BE2C (cell line): ENCODE results near the gene MPDZ.

Experiments used
- DNase-seq: peaks from one replicate; pipeline ENCODE4 v3.0.0-alpha.2; 2020
- H3K27me3 ChIP-seq: fragments of 250-450 bp; sonication (Bioruptor Pico); 2 replicates; pipeline ENCODE4 v1.5.1; 2020; ENCODE audit warnings: mild to moderate bottlenecking
- H3K36me3 ChIP-seq: fragments of 250-450 bp; sonication (Bioruptor Pico); 2 replicates; pipeline ENCODE4 v1.5.1; 2020; ENCODE audit warnings: mild to moderate bottlenecking
- H3K4me1 ChIP-seq: fragments of 250-450 bp; sonication (Bioruptor Pico); 2 replicates; pipeline ENCODE4 v1.5.1; 2020
- H3K4me3 ChIP-seq: 2 replicates; pipeline ENCODE4 v1.5.1; 2011; ENCODE audit warnings: low read depth, low read length
- H3K9me3 ChIP-seq: fragments of 250-450 bp; sonication (Bioruptor Pico); 2 replicates; pipeline ENCODE4 v1.5.1; 2020
- TF ChIP-seq, protein P1 (sequence below): IDR thresholded peaks from 2 replicates; pipeline ENCODE4 v1.5.1; 2012; ENCODE audit warnings: mild to moderate bottlenecking, low read depth, low read length

MPDZ gene

GRCh38 chr9:13213998-13214397 lies 65.5 kb downstream of the MPDZ start:
- no peak for DNase-seq
- Histone ChIP-seq H3K4me3 (no peak overlapping the region), H3K27me3 (no peaks in the 10 kb centered on the region), H3K4me1 (no peaks in the 10 kb centered on the region; the same call in none of the 2 replicates), H3K9me3 (no peaks in the 10 kb centered on the region; the same call in 1 of the 2 replicates), H3K36me3 (peaks cover 17% of the 10 kb centered on the region)
- TF ChIP-seq, protein P1, sequence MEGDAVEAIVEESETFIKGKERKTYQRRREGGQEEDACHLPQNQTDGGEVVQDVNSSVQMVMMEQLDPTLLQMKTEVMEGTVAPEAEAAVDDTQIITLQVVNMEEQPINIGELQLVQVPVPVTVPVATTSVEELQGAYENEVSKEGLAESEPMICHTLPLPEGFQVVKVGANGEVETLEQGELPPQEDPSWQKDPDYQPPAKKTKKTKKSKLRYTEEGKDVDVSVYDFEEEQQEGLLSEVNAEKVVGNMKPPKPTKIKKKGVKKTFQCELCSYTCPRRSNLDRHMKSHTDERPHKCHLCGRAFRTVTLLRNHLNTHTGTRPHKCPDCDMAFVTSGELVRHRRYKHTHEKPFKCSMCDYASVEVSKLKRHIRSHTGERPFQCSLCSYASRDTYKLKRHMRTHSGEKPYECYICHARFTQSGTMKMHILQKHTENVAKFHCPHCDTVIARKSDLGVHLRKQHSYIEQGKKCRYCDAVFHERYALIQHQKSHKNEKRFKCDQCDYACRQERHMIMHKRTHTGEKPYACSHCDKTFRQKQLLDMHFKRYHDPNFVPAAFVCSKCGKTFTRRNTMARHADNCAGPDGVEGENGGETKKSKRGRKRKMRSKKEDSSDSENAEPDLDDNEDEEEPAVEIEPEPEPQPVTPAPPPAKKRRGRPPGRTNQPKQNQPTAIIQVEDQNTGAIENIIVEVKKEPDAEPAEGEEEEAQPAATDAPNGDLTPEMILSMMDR = no peak

DNA sequence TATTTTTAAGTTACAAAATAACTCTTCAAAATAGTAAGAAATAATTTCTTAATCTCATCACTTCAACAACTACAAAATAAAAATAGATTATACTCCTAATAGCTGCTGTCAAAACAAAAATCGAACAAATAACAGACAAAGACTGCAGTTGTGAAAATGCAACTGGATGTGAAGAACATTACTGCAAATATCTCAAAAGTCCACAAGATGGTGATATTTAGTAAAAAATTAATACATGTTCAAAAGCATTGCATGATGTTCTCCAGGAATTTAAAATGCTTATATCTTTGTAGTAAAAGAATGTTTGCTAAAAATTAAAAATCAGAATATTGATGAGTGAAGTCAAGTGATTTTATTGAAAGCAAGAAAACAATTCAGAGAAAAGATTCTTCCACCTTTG lies 66.2 kb downstream of the MPDZ start:
- Histone ChIP-seq H3K36me3 (peaks cover 17% of the 10 kb centered on the region), H3K4me1 (no peaks in the 10 kb centered on the region; the same call in none of the 2 replicates), H3K4me3 (no peak overlapping the region), H3K27me3 (no peaks in the 10 kb centered on the region), H3K9me3 (no peaks in the 10 kb centered on the region; the same call in 1 of the 2 replicates)
- no peak for DNase-seq
- TF ChIP-seq, protein P1 = peak; percentile 36; the same call in 1 of the 2 replicates

GRCh38 chr9:13210306-13210705 lies 69.2 kb downstream of the MPDZ start:
- no peaks in the 10 kb centered on the region; the same call in 1 of the 2 replicates for H3K9me3 ChIP-seq
- H3K36me3 ChIP-seq = peaks cover 20% of the 10 kb centered on the region
- H3K27me3 ChIP-seq = no peaks in the 10 kb centered on the region
- DNase-seq = no peak
- TF ChIP-seq, protein P1 = no peak
- no peaks in the 10 kb centered on the region for H3K4me1 ChIP-seq
- H3K4me3 ChIP-seq = no peak overlapping the region

DNA sequence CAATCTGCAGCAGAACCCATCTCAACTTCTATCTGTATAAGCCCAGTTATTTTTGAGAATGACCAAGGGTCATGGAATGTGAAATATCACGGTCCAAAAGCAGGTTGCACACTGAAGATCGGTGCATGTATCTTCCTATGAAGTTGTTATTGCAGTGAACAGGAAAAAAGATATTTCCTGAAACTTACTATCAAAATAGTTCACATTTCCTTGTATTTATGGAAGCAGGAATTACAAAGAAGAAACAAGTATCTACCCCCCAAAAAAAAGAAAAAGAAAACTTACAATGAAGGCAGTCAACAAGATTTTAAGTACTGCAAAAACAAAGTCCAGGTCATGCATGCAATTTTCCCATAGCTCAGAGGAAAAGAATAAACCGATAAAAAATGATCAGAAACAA lies 70.0 kb downstream of the MPDZ start:
- peaks cover 21% of the 10 kb centered on the region for H3K36me3 ChIP-seq
- H3K9me3 ChIP-seq = no peaks in the 10 kb centered on the region; the same call in 1 of the 2 replicates
- no peak overlapping the region for H3K4me3 ChIP-seq
- no peaks in the 10 kb centered on the region for H3K27me3 ChIP-seq
- TF ChIP-seq, protein P1 = no peak
- DNase-seq = no peak
- H3K4me1 ChIP-seq = no peaks in the 10 kb centered on the region

DNA sequence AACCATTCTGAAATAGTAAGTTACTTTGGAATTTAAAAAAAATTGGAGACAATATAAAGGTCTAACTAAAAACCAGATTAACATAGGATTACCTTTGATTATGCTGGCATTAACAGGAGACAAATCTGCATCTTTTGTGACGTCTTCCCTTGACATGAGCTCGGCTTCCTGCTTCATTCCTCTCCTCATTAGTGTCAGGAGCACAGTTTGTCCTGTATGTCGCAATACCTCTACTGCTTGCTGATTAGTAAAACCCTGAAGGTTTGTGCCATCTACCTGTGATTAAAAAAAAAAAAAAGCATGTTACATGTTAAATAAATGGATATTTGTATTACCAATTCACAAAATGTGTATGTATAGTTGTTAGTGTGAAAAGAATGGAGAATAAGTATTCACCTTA lies 73.7 kb downstream of the MPDZ start:
- H3K4me1 ChIP-seq = no peaks in the 10 kb centered on the region
- TF ChIP-seq, protein P1 = no peak
- no peaks in the 10 kb centered on the region for H3K9me3 ChIP-seq
- no peaks in the 10 kb centered on the region for H3K27me3 ChIP-seq
- DNase-seq = no peak
- no peak overlapping the region for H3K4me3 ChIP-seq
- H3K36me3 ChIP-seq = peaks cover 23% of the 10 kb centered on the region

DNA sequence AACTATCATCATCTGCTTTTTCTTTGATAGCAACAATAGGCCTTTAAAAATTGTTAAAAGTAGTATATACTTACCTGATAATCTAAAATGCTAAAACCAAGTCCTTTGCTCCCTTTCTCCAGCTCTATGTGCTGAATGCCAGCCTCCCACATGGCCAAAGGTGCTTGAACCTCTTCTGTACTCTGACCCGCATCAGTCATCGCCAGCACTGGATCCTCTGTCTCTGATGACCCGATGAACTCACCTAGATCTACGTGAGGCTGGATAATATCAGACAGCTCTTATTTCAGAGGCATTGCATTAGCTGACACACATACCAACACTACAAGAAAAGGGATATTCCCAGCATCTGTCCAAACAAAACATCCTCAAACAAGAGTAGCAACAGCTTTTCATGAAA lies 89.5 kb downstream of the MPDZ start:
- H3K27me3 ChIP-seq = no peaks in the 10 kb centered on the region
- TF ChIP-seq, protein P1 = no peak
- no peak for DNase-seq
- no peaks in the 10 kb centered on the region for H3K9me3 ChIP-seq
- no peaks in the 10 kb centered on the region for H3K4me1 ChIP-seq
- H3K36me3 ChIP-seq = peaks cover 26% of the 10 kb centered on the region
- no peak overlapping the region for H3K4me3 ChIP-seq
